GM19351 (cell line): ENCODE measurements around the gene EDRF1.
A peak's percentile ranks its signal among the peaks of the same experiment; 100 is the strongest.

Experiments
- ATAC-seq: cut with Tn5 transposase; IDR thresholded peaks from one replicate; pipeline ENCODE4 v1.9.1; 2021; ENCODE audit warnings: mild to moderate bottlenecking, moderate library complexity; ENCODE audit not compliant: unreplicated experiment

The EDRF1 gene

DNA sequence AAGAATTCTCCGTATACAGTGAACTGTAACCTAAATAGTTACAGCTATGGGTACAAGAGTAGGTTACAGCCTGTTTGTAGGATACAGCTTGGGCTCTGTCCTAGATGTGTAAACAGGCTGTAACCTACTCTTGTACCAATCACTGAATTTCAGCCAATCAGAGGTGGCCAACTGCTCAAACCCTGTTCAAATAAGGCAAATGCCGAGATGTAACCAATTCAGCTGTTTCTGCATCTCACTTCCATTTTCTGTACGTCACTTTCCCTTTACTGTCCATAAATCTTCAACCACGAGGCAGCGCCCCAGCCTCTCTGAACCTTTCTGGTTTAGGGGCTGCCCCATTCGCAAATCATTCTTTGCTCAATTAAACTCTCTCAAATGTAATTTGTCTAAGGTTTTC, 64.4 kb downstream of the EDRF1 start:
- ATAC-seq: peak; percentile 87

GRCh38 chr10:125785791-125786190, 66.3 kb downstream of the EDRF1 start:
- no peak for ATAC-seq

DNA sequence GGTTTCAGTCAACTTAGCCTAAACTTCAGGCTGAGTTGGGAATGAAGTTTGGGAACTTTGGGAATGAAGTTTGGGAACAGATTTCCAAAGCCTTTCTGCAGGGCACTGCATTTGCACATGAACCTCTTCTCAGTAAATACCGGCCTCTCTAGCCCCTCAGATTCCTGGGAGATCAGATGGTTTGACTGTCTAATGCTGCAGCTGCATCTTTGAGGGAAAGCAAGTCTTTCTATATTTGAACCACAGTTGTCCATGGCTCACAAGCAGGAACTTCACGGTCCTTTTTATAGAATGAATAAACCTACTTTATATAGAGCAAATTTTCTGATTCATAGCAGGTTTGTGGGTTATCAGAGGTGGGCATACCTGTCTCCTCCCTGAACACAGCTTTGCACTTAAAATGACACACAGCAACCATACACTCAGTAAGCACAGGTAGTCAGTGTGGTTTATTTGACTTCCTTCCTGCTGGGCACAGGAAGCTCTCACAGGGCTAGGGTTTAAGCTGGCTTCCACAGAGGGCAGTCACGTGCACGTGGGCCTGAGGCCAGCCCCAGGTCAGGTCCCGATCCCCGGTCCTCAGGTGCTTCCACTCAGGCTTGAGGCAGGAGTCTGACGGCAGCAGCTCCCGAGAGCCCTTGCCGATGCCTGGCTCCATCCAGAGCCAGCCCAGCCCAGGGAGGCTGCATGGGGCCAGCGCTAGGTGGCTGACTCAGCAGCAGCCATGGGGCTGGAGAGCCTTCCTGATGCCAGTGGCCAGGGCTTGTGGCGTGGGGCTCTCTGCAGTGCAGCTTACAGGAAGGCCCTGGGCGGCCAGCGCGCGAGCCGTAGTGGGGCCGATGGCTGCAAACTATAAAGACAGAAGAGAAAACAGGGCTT, 68.9 kb downstream of the EDRF1 start:
- no peak for ATAC-seq

DNA sequence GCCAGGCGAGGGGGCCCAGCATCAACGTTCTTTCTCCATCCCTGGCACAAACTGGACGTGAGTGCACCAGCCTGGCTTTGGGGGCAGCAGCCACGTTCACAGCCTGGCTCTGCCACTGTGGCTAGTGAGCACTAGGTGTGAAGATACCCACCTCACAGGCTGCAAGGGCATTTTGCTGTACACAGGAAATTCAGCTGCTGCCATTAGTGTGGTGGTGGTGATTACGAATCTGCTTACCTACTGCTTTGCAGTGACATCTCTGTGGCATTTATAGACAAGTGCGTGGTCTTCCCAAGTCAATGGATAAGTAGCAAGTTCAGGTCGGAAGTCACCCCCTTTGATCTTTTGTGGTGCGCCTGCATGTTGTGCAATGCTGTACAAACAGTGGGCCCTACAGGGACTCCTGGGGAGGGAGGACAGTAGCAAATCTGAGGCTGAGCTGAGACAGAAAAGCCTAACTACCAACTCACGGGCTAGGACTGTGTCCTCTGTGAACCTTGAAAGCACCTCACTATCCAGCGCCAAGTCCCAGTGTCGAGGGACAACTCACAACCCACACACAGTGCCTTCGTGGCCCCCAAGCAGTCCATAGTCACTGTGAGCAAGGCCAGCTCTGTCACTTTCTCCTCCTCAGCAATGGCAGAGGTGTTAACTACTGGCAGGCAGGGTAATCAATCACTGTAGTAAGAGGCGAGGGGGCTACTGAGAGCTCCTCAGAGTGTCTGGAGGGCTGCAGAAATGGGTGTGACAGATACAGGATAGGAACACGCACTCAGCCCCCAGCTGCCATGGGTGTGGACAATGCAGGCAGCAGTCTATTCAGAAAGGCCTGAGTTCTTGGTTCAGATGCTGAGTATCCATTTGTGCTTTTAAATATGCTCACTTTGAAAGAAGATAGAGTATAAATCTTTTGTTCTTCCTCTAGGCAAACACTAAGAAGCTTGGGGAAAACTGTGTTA, 73.1 kb downstream of the EDRF1 start:
- no peak for ATAC-seq

GRCh38 chr10:125795128-125795527, 75.6 kb downstream of the EDRF1 start:
- ATAC-seq: no peak

GRCh38 chr10:125795637-125796190, 76.2 kb downstream of the EDRF1 start:
- ATAC-seq: no peak

DNA sequence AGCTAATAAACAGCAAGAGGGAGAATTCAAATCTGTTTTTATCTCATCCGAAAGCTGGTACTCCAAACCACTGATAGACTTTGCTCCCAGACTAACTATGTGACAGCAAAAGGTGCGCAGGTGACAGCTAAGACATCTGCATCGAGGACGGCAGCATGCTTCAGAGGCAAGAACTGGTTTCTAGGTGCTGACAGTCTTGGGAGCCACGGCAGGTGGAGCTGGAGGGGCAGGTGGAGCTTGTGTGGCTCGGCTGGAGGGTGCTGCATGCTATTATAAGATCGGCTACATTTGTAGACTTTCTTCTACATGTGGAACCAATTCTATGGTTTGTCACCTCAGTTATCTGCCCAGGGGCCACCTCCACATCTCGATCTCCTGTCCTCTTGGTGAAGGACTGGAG, 77.9 kb downstream of the EDRF1 start:
- no peak for ATAC-seq

DNA sequence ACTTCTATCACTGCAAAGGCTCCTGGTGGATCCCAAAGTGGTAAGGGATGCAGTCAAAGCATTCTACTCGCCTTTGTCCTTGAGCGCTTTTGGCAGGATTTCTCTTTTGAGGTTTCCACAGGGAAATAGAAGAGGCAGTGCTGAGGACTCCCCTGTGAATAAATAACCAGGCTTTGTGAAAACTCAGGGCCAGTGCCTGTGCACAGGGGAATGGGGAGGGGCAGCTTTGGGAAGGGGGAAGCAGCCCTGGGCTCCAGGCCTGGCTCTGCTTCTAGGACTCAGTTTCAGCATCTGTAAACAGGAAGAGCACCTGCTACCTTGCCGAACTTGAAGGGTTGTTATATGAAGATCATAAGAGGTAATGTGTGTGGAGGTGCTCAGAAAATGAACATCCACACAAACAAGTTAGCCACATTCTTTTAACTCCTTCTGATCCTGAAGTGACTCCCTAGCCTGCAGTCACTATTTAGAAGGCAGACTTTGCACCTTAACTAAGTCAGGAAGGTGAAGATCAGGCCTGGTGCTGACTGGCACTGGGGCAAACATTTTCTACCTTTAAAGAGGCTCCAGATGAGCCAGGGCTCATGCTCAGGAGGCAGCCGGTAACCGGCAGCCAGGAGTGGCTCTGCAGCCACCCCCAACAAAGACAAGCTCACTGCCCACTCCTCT, 78.6 kb downstream of the EDRF1 start:
- no peak for ATAC-seq

GRCh38 chr10:125799451-125800182, 80.1 kb downstream of the EDRF1 start:
- no peak for ATAC-seq

DNA sequence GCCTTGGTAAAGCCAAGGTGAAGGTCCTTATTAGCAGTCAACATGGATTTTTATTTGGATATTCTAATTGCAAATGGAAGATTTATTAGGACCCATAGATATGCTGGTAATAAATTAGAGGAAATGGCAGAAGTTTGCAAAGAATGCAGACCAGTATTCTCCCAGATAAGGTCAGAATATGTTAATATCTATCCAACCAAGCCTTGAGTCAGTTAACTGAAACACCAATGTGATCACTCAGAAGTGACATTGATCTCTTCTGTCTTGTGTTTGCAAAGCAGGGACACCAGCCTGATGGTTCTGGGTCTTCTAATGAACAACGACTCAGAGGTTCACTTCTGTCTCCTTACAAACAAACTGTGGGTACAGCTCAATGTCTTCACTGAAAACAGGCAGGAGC, 82.1 kb downstream of the EDRF1 start:
- no peak for ATAC-seq

GRCh38 chr10:125802131-125802530, 82.6 kb downstream of the EDRF1 start:
- no peak for ATAC-seq

DNA sequence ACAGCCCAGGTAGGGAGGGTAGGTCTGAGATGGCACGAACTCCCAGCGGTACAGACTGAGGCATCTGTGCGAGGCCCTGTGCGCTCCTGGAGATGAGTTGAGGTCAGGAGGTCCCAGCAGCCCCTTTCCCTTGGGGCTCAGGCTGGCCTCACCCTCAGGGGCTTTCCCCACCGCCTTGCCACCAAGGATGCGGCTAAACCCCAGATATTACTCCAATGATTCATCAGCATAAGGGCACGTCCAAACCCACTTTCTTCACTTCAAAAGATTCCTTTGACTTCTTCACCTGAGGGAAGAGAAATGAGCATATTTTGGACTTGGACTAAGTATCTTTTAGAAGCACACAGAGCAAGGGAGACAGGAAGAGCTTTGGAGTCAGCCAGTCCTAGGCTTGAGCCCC, 83.2 kb downstream of the EDRF1 start:
- ATAC-seq: no peak

DNA sequence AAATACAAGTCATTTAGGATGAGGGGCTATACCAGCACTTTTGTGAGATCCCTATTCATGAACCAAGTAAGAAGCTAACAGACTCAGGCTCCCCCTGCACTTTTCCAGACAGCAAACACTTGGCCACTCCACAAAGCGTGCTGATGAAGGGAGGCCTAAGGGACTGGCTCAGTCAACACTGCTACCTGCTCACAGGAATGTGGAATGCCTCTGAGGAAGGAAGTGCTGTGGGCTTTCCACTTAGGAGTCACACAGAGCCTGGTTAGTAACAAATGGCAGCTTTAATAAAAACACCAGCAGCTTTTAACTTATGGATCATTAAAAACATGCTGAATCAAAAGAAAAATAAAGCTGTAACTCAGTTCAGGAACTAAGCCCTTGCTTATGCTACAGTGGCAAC, 88.5 kb downstream of the EDRF1 start:
- ATAC-seq: no peak

- ATAC-seq: no peak
Observed at GRCh38 chr10:125811251-125811650, 91.7 kb downstream of the EDRF1 start.

GRCh38 chr10:125812128-125812750, 92.7 kb downstream of the EDRF1 start:
- no peak for ATAC-seq
